A673 (cell line): Measurements from ENCODE around the gene ADAM19. TPM values are rescaled to one million over a fixed set of nuclear protein-coding genes. Genes with fewer than 3 reads are reported as not detected.

ENCODE experiments used
- BruUV-seq: library from RNA; stranded (reverse); fragments of 400-500 nt; replicated peaks from 2 replicates; lab custom pipeline; 2021; lab: Mats Ljungman, UMichigan
- CTCF ChIA-PET: fragments of 300-600 bp; sonication (Branson Sonifier 250); formaldehyde crosslinking; loops from one replicate; lab custom pipeline; 2022; ENCODE audit warnings: antibody characterized with exemption; lab: Charles Lee
- POLR2A ChIA-PET: fragments of 300-600 bp; sonication (Branson Sonifier 250); formaldehyde crosslinking; loops from one replicate; lab custom pipeline; 2022; ENCODE audit warnings: antibody characterized with exemption; ENCODE audit not compliant: low non-redundant PET; lab: Charles Lee
- DNase-seq: peaks from one replicate; pipeline ENCODE4 v3.0.0-alpha.2; 2015; ENCODE audit warnings: low spot score
- H3K27ac ChIP-seq: fragments of 200-600 bp; sonication (generic); 2 replicates; pipeline ENCODE4 v1.5.1; 2016; ENCODE audit warnings: mixed run types, low read depth, mild to moderate bottlenecking, mixed read lengths, antibody characterized with exemption, low read length; ENCODE audit not compliant: poor library complexity, severe bottlenecking
- H3K27me3 ChIP-seq: fragments of 200-600 bp; sonication (generic); replicated peaks from 2 replicates; pipeline ENCODE4 v1.6.1; 2017; ENCODE audit warnings: mixed run types, low read depth, mild to moderate bottlenecking, mixed read lengths, antibody characterized with exemption, low read length; ENCODE audit not compliant: insufficient read depth, poor library complexity
- H3K36me3 ChIP-seq: fragments of 200-600 bp; sonication (generic); 2 replicates; pipeline ENCODE4 v1.6.1; 2016; ENCODE audit warnings: mixed run types, mild to moderate bottlenecking, mixed read lengths, antibody characterized with exemption, low read length; ENCODE audit not compliant: insufficient read depth, poor library complexity, severe bottlenecking
- H3K4me1 ChIP-seq: fragments of 200-600 bp; sonication (generic); 2 replicates; pipeline ENCODE4 v1.6.1; 2017; ENCODE audit warnings: mixed run types, mild to moderate bottlenecking, mixed read lengths, antibody characterized with exemption, low read length; ENCODE audit not compliant: insufficient read depth, poor library complexity, severe bottlenecking
- H3K4me3 ChIP-seq: fragments of 200-600 bp; sonication (generic); 2 replicates; pipeline ENCODE4 v1.5.1; 2016; ENCODE audit warnings: low read depth, mixed run types, mild to moderate bottlenecking, mixed read lengths, low read length; ENCODE audit not compliant: poor library complexity, severe bottlenecking
- H3K9me3 ChIP-seq: fragments of 200-600 bp; sonication (generic); 2 replicates; pipeline ENCODE4 v1.6.1; 2016; ENCODE audit warnings: mixed run types, low read depth, mild to moderate bottlenecking, mixed read lengths, antibody characterized with exemption, low read length; ENCODE audit not compliant: poor library complexity, severe bottlenecking
- CTCF ChIP-seq: fragments of 300-800, 200-600 bp; sonication (generic); conservative IDR thresholded peaks from 2 replicates; pipeline ENCODE4 v1.5.1; 2017; ENCODE audit warnings: low read depth, mild to moderate bottlenecking, antibody characterized with exemption, low read length, moderate library complexity, mixed read lengths
- EZH2 ChIP-seq: fragments of 200-600 bp; sonication (generic); IDR thresholded peaks from 2 replicates; pipeline ENCODE4 v1.6.1; 2017; ENCODE audit warnings: borderline replicate concordance, low read depth, mild to moderate bottlenecking, mixed read lengths, antibody characterized with exemption, low read length; ENCODE audit not compliant: poor library complexity, severe bottlenecking
- intact Hi-C: fragments of 100-400 bp; cut with micrococcal nuclease; formaldehyde crosslinking; loops from one replicate; pipeline ENCODE4 v1.10.0; 2022; ENCODE audit not compliant: unreplicated experiment
- total RNA-seq: library from RNA; stranded (reverse); gene quantifications from 2 replicates; pipeline ENCODE4 v1.2.3, GENCODE V29; 2021

The ADAM19 gene
- total RNA-seq, 1 experiment from 2014 or later: 1.7 TPM

- intact Hi-C loops: no loop called here
- BruUV-seq: no TSS peak
- no peak for TF ChIP-seq CTCF
- TF ChIP-seq EZH2: no peak
- Histone ChIP-seq H3K4me1 (peaks cover 8% of the 10 kb centered on the region), H3K27ac (no peak overlapping the region), H3K9me3 (no peaks in the 10 kb centered on the region), H3K4me3 (no peak overlapping the region), H3K27me3 (no peaks in the 10 kb centered on the region), H3K36me3 (no peaks in the 10 kb centered on the region)
- ChIA-PET POLR2A (no interaction called here), CTCF (no interaction called here)
- no peak for DNase-seq
These were observed 118.2 kb downstream of the ADAM19 start for GRCh38 chr5:157457391-157457790.

- CTCF ChIA-PET: no interaction called here
- H3K9me3 ChIP-seq: no peaks in the 10 kb centered on the region
- no TSS peak for BruUV-seq
- TF ChIP-seq EZH2 (no peak), CTCF (no peak)
- H3K4me1 ChIP-seq: peaks cover 8% of the 10 kb centered on the region
- no peak overlapping the region for H3K4me3 ChIP-seq
- intact Hi-C loops: no loop called here
- POLR2A ChIA-PET: no interaction called here
- DNase-seq: no peak
- no peaks in the 10 kb centered on the region for H3K36me3 ChIP-seq
- H3K27ac ChIP-seq: no peak overlapping the region
- no peaks in the 10 kb centered on the region for H3K27me3 ChIP-seq
These were observed 119.3 kb downstream of the ADAM19 start for GRCh38 chr5:157456301-157456700.

GRCh38 chr5:157455057-157455456 lies 120.5 kb downstream of the ADAM19 start:
- peaks cover 4% of the 10 kb centered on the region for H3K4me1 ChIP-seq
- intact Hi-C loops: no loop called here
- ChIA-PET CTCF (no interaction called here), POLR2A (no interaction called here)
- no peak for TF ChIP-seq CTCF
- TF ChIP-seq EZH2: no peak
- BruUV-seq: no TSS peak
- no peak overlapping the region for H3K4me3 ChIP-seq
- no peaks in the 10 kb centered on the region for H3K9me3 ChIP-seq
- DNase-seq: no peak
- no peak overlapping the region for H3K27ac ChIP-seq
- no peaks in the 10 kb centered on the region for H3K27me3 ChIP-seq
- H3K36me3 ChIP-seq: no peaks in the 10 kb centered on the region
